Esophagus squamous epithelium (tissue), 4 donors: Measurements from ENCODE around the gene NEMF.

ENCODE experiments used
- POLR2A ChIP-seq, 4 donors: fragments of 450-650 bp; IDR thresholded peaks; one replicate each; pipeline ENCODE4 v1.6.1; 2017; ENCODE audit warnings: antibody characterized with exemption in 4 of 4, mild to moderate bottlenecking in 4 of 4, moderate library complexity in 3 of 4
- TF ChIP-seq, protein P1 (sequence below), 6 experiments: fragments of 450-650 bp in 4 of 6; fragments of 200-600 bp in 2 of 6; sonication (generic) in 2 of 6; IDR thresholded peaks; one replicate each; pipeline ENCODE4 v1.5.1; 2016 to 2019; ENCODE audit warnings: antibody characterized with exemption in 6 of 6, mild to moderate bottlenecking in 4 of 6, moderate library complexity in 4 of 6

DNA sequence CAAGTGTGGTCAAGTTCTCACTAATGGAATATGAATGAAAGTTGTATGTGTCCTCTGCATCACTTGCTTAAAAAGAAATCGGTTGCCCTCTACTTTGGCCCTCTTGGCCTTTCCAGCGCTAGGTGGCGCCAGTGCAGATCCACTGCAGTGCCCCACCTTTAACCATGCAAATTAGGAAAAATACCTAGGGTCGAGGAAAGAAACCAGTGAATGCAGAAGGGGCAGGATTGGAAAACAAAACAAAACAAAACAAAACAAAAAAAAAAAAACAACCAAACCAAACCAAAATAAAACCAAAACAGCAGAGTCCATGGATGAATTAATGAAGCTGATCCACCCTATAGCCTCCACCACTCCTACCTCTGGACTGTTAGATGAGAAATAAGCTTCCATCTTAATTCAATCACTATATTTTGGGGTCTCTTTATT lies 12.9 kb upstream of the NEMF start:
- no peak for TF ChIP-seq POLR2A (IDR thresholded peaks at IDR 0.05)
- TF ChIP-seq, protein P1, sequence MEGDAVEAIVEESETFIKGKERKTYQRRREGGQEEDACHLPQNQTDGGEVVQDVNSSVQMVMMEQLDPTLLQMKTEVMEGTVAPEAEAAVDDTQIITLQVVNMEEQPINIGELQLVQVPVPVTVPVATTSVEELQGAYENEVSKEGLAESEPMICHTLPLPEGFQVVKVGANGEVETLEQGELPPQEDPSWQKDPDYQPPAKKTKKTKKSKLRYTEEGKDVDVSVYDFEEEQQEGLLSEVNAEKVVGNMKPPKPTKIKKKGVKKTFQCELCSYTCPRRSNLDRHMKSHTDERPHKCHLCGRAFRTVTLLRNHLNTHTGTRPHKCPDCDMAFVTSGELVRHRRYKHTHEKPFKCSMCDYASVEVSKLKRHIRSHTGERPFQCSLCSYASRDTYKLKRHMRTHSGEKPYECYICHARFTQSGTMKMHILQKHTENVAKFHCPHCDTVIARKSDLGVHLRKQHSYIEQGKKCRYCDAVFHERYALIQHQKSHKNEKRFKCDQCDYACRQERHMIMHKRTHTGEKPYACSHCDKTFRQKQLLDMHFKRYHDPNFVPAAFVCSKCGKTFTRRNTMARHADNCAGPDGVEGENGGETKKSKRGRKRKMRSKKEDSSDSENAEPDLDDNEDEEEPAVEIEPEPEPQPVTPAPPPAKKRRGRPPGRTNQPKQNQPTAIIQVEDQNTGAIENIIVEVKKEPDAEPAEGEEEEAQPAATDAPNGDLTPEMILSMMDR (IDR thresholded peaks at IDR 0.05): peak; percentile 78 to 91 (median 88)
